Trophoblast cell (in vitro differentiated cells and primary cell): ENCODE data around the gene PPID.

Experiments
- DNase-seq, 2 donors: peaks; one replicate each; pipeline ENCODE4 v3.0.0-alpha.2; 2016
- H2AFZ ChIP-seq: 2 replicates; pipeline ENCODE4 v1.6.1; 2013; ENCODE audit warnings: low read length, moderate library complexity, mild to moderate bottlenecking; ENCODE audit not compliant: insufficient read depth, poor library complexity
- H2AK5ac ChIP-seq: 2 replicates; pipeline ENCODE4 v1.6.1; 2013; ENCODE audit warnings: mild to moderate bottlenecking, low read length
- H2BK120ac ChIP-seq: 2 replicates; pipeline ENCODE4 v1.6.1; 2013; ENCODE audit warnings: low read length, mild to moderate bottlenecking, moderate library complexity; ENCODE audit not compliant: insufficient read depth, poor library complexity
- H2BK12ac ChIP-seq: 2 replicates; pipeline ENCODE4 v1.6.1; 2013; ENCODE audit warnings: mild to moderate bottlenecking, low read length, moderate library complexity
- H2BK5ac ChIP-seq: 2 replicates; pipeline ENCODE4 v1.6.1; 2013; ENCODE audit warnings: low read length, low read depth, moderate library complexity, mild to moderate bottlenecking; ENCODE audit not compliant: poor library complexity
- H3K14ac ChIP-seq: 2 replicates; pipeline ENCODE4 v1.6.1; 2013; ENCODE audit warnings: mild to moderate bottlenecking, low read length
- H3K18ac ChIP-seq: 2 replicates; pipeline ENCODE4 v1.6.1; 2013; ENCODE audit warnings: mild to moderate bottlenecking, low read length
- H3K23ac ChIP-seq: 2 replicates; pipeline ENCODE4 v1.6.1; 2013; ENCODE audit warnings: low read length
- H3K27ac ChIP-seq: 2 replicates; pipeline ENCODE4 v1.5.1; 2013; ENCODE audit warnings: low read depth, mild to moderate bottlenecking, inconsistent platforms, low read length, moderate library complexity
- H3K27me3 ChIP-seq: 2 replicates; pipeline ENCODE4 v1.6.1; 2013; ENCODE audit warnings: inconsistent platforms, mild to moderate bottlenecking, low read length, moderate library complexity; ENCODE audit not compliant: insufficient read depth
- H3K36me3 ChIP-seq, 2 experiments: 1 replicate in 1 of 2; 2 replicates in 1 of 2; pipeline ENCODE4 v1.6.1; 2013; ENCODE audit warnings: low read length in 2 of 2, mild to moderate bottlenecking in 2 of 2, moderate library complexity in 1 of 2; ENCODE audit not compliant: insufficient read depth in 2 of 2, control insufficient read depth in 1 of 2
- H3K4ac ChIP-seq: 2 replicates; pipeline ENCODE4 v1.6.1; 2013; ENCODE audit warnings: low read depth, mild to moderate bottlenecking, low read length, moderate library complexity
- H3K4me1 ChIP-seq, 2 experiments: 1 replicate in 1 of 2; 2 replicates in 1 of 2; pipeline ENCODE4 v1.6.1; 2013; ENCODE audit warnings: low read length in 2 of 2, mild to moderate bottlenecking in 2 of 2, moderate library complexity in 1 of 2; ENCODE audit not compliant: insufficient read depth in 2 of 2, control insufficient read depth in 1 of 2
- H3K4me2 ChIP-seq: 2 replicates; pipeline ENCODE4 v1.6.1; 2013; ENCODE audit warnings: inconsistent platforms, mild to moderate bottlenecking, low read length, moderate library complexity
- H3K4me3 ChIP-seq: 2 replicates; pipeline ENCODE4 v1.5.1; 2013; ENCODE audit warnings: mild to moderate bottlenecking, low read depth, low read length, inconsistent platforms
- H3K79me1 ChIP-seq: one replicate; pipeline ENCODE4 v1.6.1; 2013; ENCODE audit warnings: low read length
- H3K79me2 ChIP-seq: 2 replicates; pipeline ENCODE4 v1.6.1; 2013; ENCODE audit warnings: low read length, mild to moderate bottlenecking; ENCODE audit not compliant: control insufficient read depth, insufficient read depth, poor library complexity
- H3K9ac ChIP-seq: 2 replicates; pipeline ENCODE4 v1.6.1; 2013; ENCODE audit warnings: mild to moderate bottlenecking, low read length
- H3K9me3 ChIP-seq: 2 replicates; pipeline ENCODE4 v1.6.1; 2013; ENCODE audit warnings: low read depth, mild to moderate bottlenecking, control low read depth, inconsistent platforms, low read length; ENCODE audit not compliant: insufficient read depth
- H4K12ac ChIP-seq: 2 replicates; pipeline ENCODE4 v1.6.1; 2013; ENCODE audit warnings: low read depth, mild to moderate bottlenecking, low read length, moderate library complexity
- H4K8ac ChIP-seq: 2 replicates; pipeline ENCODE4 v1.6.1; 2013; ENCODE audit warnings: low read depth, mild to moderate bottlenecking, low read length, moderate library complexity
- H4K91ac ChIP-seq: one replicate; pipeline ENCODE4 v1.6.1; 2013; ENCODE audit warnings: low read depth, mild to moderate bottlenecking, low read length, moderate library complexity
- WGBS: extraction: QIAGEN DNeasy Blood & Tissue Kit; methylation state at CpG from one replicate; pipeline ENCODE4 v1.1.7; 2013; ENCODE audit warnings: missing lambda C conversion rate; ENCODE audit not compliant: insufficient read length, insufficient coverage; ENCODE audit errors: extremely low coverage; 5-methylcytosine and 5-hydroxymethylcytosine counted together

The PPID gene

GRCh38 chr4:158768555-158769174 is 45.5 kb upstream of the PPID start, which contains the start of gene FNIP2:
TSS of gene FNIP2 (plus strand) at chr4:158769026. CDS start at chr4:158769213, 187 bp downstream.
- Histone ChIP-seq H3K4me1 (peaks cover 2% of the 10 kb centered on the region in 2 experiments), H3K36me3 (no peaks in the 10 kb centered on the region), H3K27ac (peak within 1 kb of the TSS; percentile 69), H2BK5ac (peak within 1 kb of the TSS; percentile 91), H3K23ac (no peak within 1 kb of the TSS), H2BK12ac (peak within 1 kb of the TSS; percentile 98), H3K27me3 (peaks cover 4% of the 10 kb centered on the region), H4K8ac (peak within 1 kb of the TSS; percentile 97), H3K9ac (peak within 1 kb of the TSS; percentile 98), H3K4me2 (peak within 1 kb of the TSS; percentile 81), H3K18ac (peak within 1 kb of the TSS; percentile 99), H2AK5ac (peak within 1 kb of the TSS; percentile 24), H4K91ac (peak within 1 kb of the TSS; percentile 95), H3K14ac (peak within 1 kb of the TSS; percentile 95), H3K4me3 (peak within 1 kb of the TSS; percentile 83), H3K4ac (peak within 1 kb of the TSS; percentile 80), H3K9me3 (no peaks in the 10 kb centered on the region), H4K12ac (peak within 1 kb of the TSS; percentile 96), H2BK120ac (peak within 1 kb of the TSS; percentile 96), H3K79me1 (peaks cover 8% of the 10 kb centered on the region), H2AFZ (peak within 1 kb of the TSS; percentile 100), H3K79me2 (peaks cover 8% of the 10 kb centered on the region)
- peak; percentile 71 to 83 for DNase-seq
- no CpG with 5 or more reads among the region's 88 CpGs for WGBS

- H4K8ac ChIP-seq, result no peak overlapping the region
- H3K27me3 ChIP-seq, result peaks cover 4% of the 10 kb centered on the region
- H2AFZ ChIP-seq, result no peak overlapping the region
- H3K27ac ChIP-seq, result no peak overlapping the region
- H3K9ac ChIP-seq, result no peak overlapping the region
- H3K23ac ChIP-seq, result no peak overlapping the region
- no peak overlapping the region for H3K4me2 ChIP-seq
- peaks cover 8% of the 10 kb centered on the region for H3K79me2 ChIP-seq
- no peak overlapping the region for H4K91ac ChIP-seq
- peaks cover 2% of the 10 kb centered on the region in 2 experiments for H3K4me1 ChIP-seq
- H3K36me3 ChIP-seq, result no peaks in the 10 kb centered on the region
- H2BK5ac ChIP-seq, result no peak overlapping the region
- H3K18ac ChIP-seq, result no peak overlapping the region
- no peak overlapping the region for H3K4me3 ChIP-seq
- H2BK12ac ChIP-seq, result no peak overlapping the region
- DNase-seq, result no peak
- no peaks in the 10 kb centered on the region for H3K9me3 ChIP-seq
- H3K79me1 ChIP-seq, result peaks cover 8% of the 10 kb centered on the region
- H3K14ac ChIP-seq, result no peak overlapping the region
- no peak overlapping the region for H4K12ac ChIP-seq
- no peak overlapping the region for H2BK120ac ChIP-seq
- no CpG with 5 or more reads among the region's 2 CpGs for WGBS
- no peak overlapping the region for H2AK5ac ChIP-seq
- no peak overlapping the region for H3K4ac ChIP-seq
Measured at GRCh38 chr4:158767451-158767850, 44.3 kb upstream of the PPID start.

- Histone ChIP-seq H3K4me1 (peaks cover 2% of the 10 kb centered on the region in 2 experiments), H2AK5ac (no peak overlapping the region), H4K8ac (no peak overlapping the region), H4K12ac (no peak overlapping the region), H3K27ac (no peak overlapping the region), H3K79me1 (peaks cover 8% of the 10 kb centered on the region), H3K23ac (no peak overlapping the region), H4K91ac (no peak overlapping the region), H3K4me2 (no peak overlapping the region), H3K18ac (no peak overlapping the region), H3K9ac (no peak overlapping the region), H2AFZ (no peak overlapping the region), H3K9me3 (no peaks in the 10 kb centered on the region), H3K4ac (no peak overlapping the region), H2BK120ac (no peak overlapping the region), H3K79me2 (peaks cover 8% of the 10 kb centered on the region), H3K36me3 (no peaks in the 10 kb centered on the region), H2BK12ac (no peak overlapping the region), H3K4me3 (no peak overlapping the region), H3K27me3 (peaks cover 4% of the 10 kb centered on the region), H3K14ac (no peak overlapping the region), H2BK5ac (no peak overlapping the region)
- no peak for DNase-seq
- WGBS, result no CpG with 5 or more reads among the region's 6 CpGs
Measured at GRCh38 chr4:158766434-158767044, 43.3 kb upstream of the PPID start.

GRCh38 chr4:158763462-158763861 is 40.3 kb upstream of the PPID start:
- DNase-seq, result no peak
- no peak overlapping the region for H3K14ac ChIP-seq
- no peak overlapping the region for H2AFZ ChIP-seq
- no peak overlapping the region for H3K4ac ChIP-seq
- H3K23ac ChIP-seq, result no peak overlapping the region
- H3K27ac ChIP-seq, result no peak overlapping the region
- peaks cover 2% of the 10 kb centered on the region for H3K79me1 ChIP-seq
- no peak overlapping the region for H2AK5ac ChIP-seq
- H2BK120ac ChIP-seq, result no peak overlapping the region
- no peaks in the 10 kb centered on the region for H3K36me3 ChIP-seq
- no peak overlapping the region for H3K9ac ChIP-seq
- H3K18ac ChIP-seq, result no peak overlapping the region
- peaks cover 2% of the 10 kb centered on the region for H3K79me2 ChIP-seq
- no peak overlapping the region for H4K12ac ChIP-seq
- H3K4me3 ChIP-seq, result no peak overlapping the region
- H4K91ac ChIP-seq, result no peak overlapping the region
- H3K9me3 ChIP-seq, result no peaks in the 10 kb centered on the region
- H3K4me1 ChIP-seq, result peaks cover 0 to 2% of the 10 kb centered on the region in 2 experiments
- no peak overlapping the region for H2BK12ac ChIP-seq
- no peaks in the 10 kb centered on the region for H3K27me3 ChIP-seq
- H3K4me2 ChIP-seq, result no peak overlapping the region
- no peak overlapping the region for H4K8ac ChIP-seq
- WGBS, result no CpG with 5 or more reads among the region's 2 CpGs
- no peak overlapping the region for H2BK5ac ChIP-seq
